Medulla oblongata (tissue), 1 donor: ENCODE data around the gene KIF2C.
"Not testable (repeated sequence)": the region's sequence is repeated elsewhere in the genome, so short reads cannot be mapped to it uniquely, and the experiment has no call there.

Experiments used
- DNase-seq: peaks from one replicate; pipeline ENCODE4 v3.0.0-alpha.2; 2015; ENCODE audit errors: extremely low spot score

The KIF2C gene

GRCh38 chr1:44719318-44719717 lies 20.3 kb upstream of the KIF2C start:
- no peak for DNase-seq

- no peak for DNase-seq
These were observed 19.4 kb upstream of the KIF2C start for GRCh38 chr1:44720281-44720680.

- peak; percentile 74 for DNase-seq
These were observed 17.9 kb upstream of the KIF2C start for GRCh38 chr1:44721485-44722361.

GRCh38 chr1:44723064-44723463 lies 16.6 kb upstream of the KIF2C start:
- DNase-seq: no peak

GRCh38 chr1:44723496-44724295 lies 15.9 kb upstream of the KIF2C start:
- DNase-seq: peak; percentile 59

GRCh38 chr1:44724296-44724954 lies 15.2 kb upstream of the KIF2C start:
- no peak for DNase-seq

GRCh38 chr1:44724955-44725698 lies 14.5 kb upstream of the KIF2C start:
- DNase-seq: no peak

GRCh38 chr1:44730741-44731512 lies 8.7 kb upstream of the KIF2C start, which contains the start of gene RNU5D-1:
Gene RNU5D-1 (minus strand): TSS chr1:44731170.
- DNase-seq: peak; percentile 98

GRCh38 chr1:44733365-44733764 lies 6.3 kb upstream of the KIF2C start:
- DNase-seq: no peak

GRCh38 chr1:44733784-44734183 lies 5.9 kb upstream of the KIF2C start:
- DNase-seq: no peak

GRCh38 chr1:44735992-44736391 lies 3.6 kb upstream of the KIF2C start:
- DNase-seq: no peak

- not testable (repeated sequence) for DNase-seq
These were observed 707 bp upstream of the KIF2C start for GRCh38 chr1:44738953-44739306.

GRCh38 chr1:44740179-44740617 lies 561 bp downstream of the KIF2C start:
- DNase-seq: no peak

GRCh38 chr1:44743211-44743610 lies 3.6 kb downstream of the KIF2C start:
- DNase-seq: no peak

- no peak for DNase-seq
These were observed 8.2 kb downstream of the KIF2C start for GRCh38 chr1:44747878-44748277.

GRCh38 chr1:44757420-44757819 lies 17.8 kb downstream of the KIF2C start:
- no peak for DNase-seq

GRCh38 chr1:44759077-44759476 lies 19.4 kb downstream of the KIF2C start:
- no peak for DNase-seq

- DNase-seq: no peak
These were observed 21.2 kb downstream of the KIF2C start for GRCh38 chr1:44760876-44761275.

- not testable (repeated sequence) for DNase-seq
These were observed 26.8 kb downstream of the KIF2C start for GRCh38 chr1:44766421-44766820.

- peak; percentile 96 for DNase-seq
These were observed 35.7 kb downstream of the KIF2C start, which contains the start of gene RPS8 for GRCh38 chr1:44775078-44775929. Gene RPS8 (plus strand): TSS chr1:44775540. CDS start chr1:44775597, 57 bp downstream.
